ENCODE measurements around the gene SUFU. TPM values are rescaled to one million over a fixed set of nuclear protein-coding genes. Genes with fewer than 3 reads are reported as not detected.

SUFU gene
- total and polyA plus RNA-seq, 2 of the 13 experiments (the other 11 are each of a cell fraction or from before 2014, with no cell fraction given) = 2.9 to 5.5 TPM

DNA sequence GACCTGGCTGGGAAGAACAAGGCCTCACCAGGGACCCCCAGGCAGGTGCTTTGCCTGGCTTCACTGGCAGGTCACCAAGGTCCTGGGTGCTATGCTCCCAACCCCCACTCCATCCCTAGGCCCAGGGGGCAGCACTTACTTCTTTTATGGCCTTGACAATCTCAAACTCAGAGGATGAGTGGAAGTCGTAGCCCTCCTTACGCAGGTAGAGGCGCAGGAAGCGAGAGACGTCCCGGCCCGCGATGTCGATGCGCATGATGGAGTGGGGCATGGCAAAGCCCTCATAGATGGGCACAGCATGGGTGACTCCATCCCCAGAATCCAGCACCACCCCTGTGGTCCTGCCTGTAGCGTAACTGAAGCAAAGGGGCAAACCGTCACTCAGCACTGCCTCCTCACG, 19.8 kb upstream of the SUFU start:
- Histone ChIP-seq H3K4me1 (ENCODE audit: insufficient read depth, low read length) (no peaks in the 10 kb centered on the region), H3K9ac (ENCODE audit: insufficient read depth, low read depth, low read length) (no peak overlapping the region), H3K9me3 (ENCODE audit: low read length) (no peaks in the 10 kb centered on the region), H3K4me2 (ENCODE audit: low read depth, low read length) (no peak overlapping the region), H4K20me1 (ENCODE audit: insufficient read depth, low read length) (0 out of 2 replicates have a peak, but pooled peaks cover 3% of the 10 kb centered on the region), H3K27me3 (ENCODE audit: control insufficient read depth in 1 of 2, insufficient read depth in 2 of 2, low read length in 2 of 2) (no peaks in the 10 kb centered on the region), H3K36me3 (replicated peaks in 1 of 2; ENCODE audit: control insufficient read depth in 1 of 2, insufficient read depth in 2 of 2, low read length in 2 of 2) (peaks cover 46 to 79% of the 10 kb centered on the region in 2 experiments), H3K79me2 (ENCODE audit: insufficient read depth, low read length) (no peaks in the 10 kb centered on the region), H2AFZ (ENCODE audit: low read length) (no peak overlapping the region), H3K4me3 (replicated peaks in 1 of 3; ENCODE audit: insufficient read depth in 1 of 3, low read depth in 2 of 3, low read length in 3 of 3) (no peak overlapping the region), H3K27ac (ENCODE audit: extremely low read length, insufficient read depth, low read length) (no peak overlapping the region)
- BruUV-seq (replicated peaks) = no TSS peak
- ChIA-PET CTCF (ENCODE audit: low intra/inter-chr PET ratio, low total read pairs) (no interaction called here), POLR2A (no interaction called here)
- DNase-seq (ENCODE audit: low spot score) (no peak), ATAC-seq (no peak), FAIRE-seq (no peak)
- whole genome bisulfite sequencing (ENCODE audit: low lambda C conversion rate) = 100% methylated on average over 3 of the region's 13 CpGs
- in situ Hi-C loops (cut with HindIII; ENCODE audit: extremely low pct_ligation_motif_present, low pct_unique_long_range_greater_than_20kb) (no loop called here), intact Hi-C loops (cut with micrococcal nuclease; ENCODE audit: unreplicated experiment) (no loop called here)
- TF ChIP-seq RCOR2 (CRISPR knock-in tag; IDR thresholded peaks at IDR 0.05) (no peak), SRSF9 (IDR thresholded peaks at IDR 0.05; ENCODE audit: borderline replicate concordance, insufficient read depth, low read depth, low read length, poor library complexity, severe bottlenecking) (no peak), SRF (IDR thresholded peaks at IDR 0.05; ENCODE audit: low read depth, low read length) (no peak), ZNF18 (CRISPR knock-in tag; IDR thresholded peaks at IDR 0.05; ENCODE audit: insufficient replicate concordance) (no peak), CENPBD1 (CRISPR knock-in tag; IDR thresholded peaks at IDR 0.05; ENCODE audit: borderline replicate concordance, low read depth) (no peak), WIZ (CRISPR knock-in tag; IDR thresholded peaks at IDR 0.05) (no peak), ZNF274 (CRISPR knock-in tag; IDR thresholded peaks at IDR 0.05) (no peak), FOXP4 (CRISPR knock-in tag; IDR thresholded peaks at IDR 0.05) (no peak), PRPF4 (IDR thresholded peaks at IDR 0.05; ENCODE audit: low read depth, low read length, poor library complexity, severe bottlenecking) (no peak), FUBP1 (CRISPR knock-in tag; IDR thresholded peaks at IDR 0.05; ENCODE audit: borderline replicate concordance) (no peak), ZNF567 (CRISPR knock-in tag; IDR thresholded peaks at IDR 0.05; ENCODE audit: borderline replicate concordance) (no peak), ONECUT2 (CRISPR knock-in tag; IDR thresholded peaks at IDR 0.05) (no peak)
- TF ChIP-seq, protein P1, sequence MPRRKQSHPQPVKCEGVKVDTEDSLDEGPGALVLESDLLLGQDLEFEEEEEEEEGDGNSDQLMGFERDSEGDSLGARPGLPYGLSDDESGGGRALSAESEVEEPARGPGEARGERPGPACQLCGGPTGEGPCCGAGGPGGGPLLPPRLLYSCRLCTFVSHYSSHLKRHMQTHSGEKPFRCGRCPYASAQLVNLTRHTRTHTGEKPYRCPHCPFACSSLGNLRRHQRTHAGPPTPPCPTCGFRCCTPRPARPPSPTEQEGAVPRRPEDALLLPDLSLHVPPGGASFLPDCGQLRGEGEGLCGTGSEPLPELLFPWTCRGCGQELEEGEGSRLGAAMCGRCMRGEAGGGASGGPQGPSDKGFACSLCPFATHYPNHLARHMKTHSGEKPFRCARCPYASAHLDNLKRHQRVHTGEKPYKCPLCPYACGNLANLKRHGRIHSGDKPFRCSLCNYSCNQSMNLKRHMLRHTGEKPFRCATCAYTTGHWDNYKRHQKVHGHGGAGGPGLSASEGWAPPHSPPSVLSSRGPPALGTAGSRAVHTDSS (CRISPR knock-in tag; conservative IDR thresholded peaks at IDR 0.05) = no peak
- TF ChIP-seq, protein P2, sequence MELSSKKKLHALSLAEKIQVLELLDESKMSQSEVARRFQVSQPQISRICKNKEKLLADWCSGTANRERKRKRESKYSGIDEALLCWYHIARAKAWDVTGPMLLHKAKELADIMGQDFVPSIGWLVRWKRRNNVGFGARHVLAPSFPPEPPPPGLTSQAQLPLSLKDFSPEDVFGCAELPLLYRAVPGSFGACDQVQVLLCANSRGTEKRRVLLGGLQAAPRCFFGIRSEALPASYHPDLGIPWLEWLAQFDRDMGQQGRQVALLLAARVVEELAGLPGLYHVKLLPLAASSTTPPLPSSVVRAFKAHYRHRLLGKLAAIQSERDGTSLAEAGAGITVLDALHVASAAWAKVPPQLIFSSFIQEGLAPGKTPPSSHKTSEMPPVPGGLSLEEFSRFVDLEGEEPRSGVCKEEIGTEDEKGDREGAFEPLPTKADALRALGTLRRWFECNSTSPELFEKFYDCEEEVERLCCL (CRISPR knock-in tag; IDR thresholded peaks at IDR 0.05; ENCODE audit: borderline replicate concordance) = no peak

Data from HepG2 (cell line).